Activated CD8-positive, alpha-beta T cell treated with anti-CD3 and anti-CD28 coated beads for 36 hours (primary cell): Measurements from ENCODE around the gene RAB3IP. TPM values are rescaled to one million over a fixed set of nuclear protein-coding genes. Genes with fewer than 3 reads are reported as not detected.
"Not testable (repeated sequence)": the region's sequence is repeated elsewhere in the genome, so short reads cannot be mapped to it uniquely, and the experiment has no call there.

ENCODE experiments used
- ATAC-seq: fragments of 200-7000 bp; cut with Tn5 transposase; one replicate; pipeline ENCODE4 v1.10.0; 2021; ENCODE audit warnings: mild to moderate bottlenecking, moderate library complexity
- CTCF ChIA-PET: fragments of 350-600 bp; sonication (Branson Sonifier 250); formaldehyde crosslinking; loops from one replicate; lab custom pipeline; 2021; ENCODE audit warnings: antibody characterized with exemption; lab: Charles Lee
- POLR2A ChIA-PET: fragments of 350-600 bp; sonication (Branson Sonifier 250); formaldehyde crosslinking; loops from one replicate; lab custom pipeline; 2021; ENCODE audit warnings: antibody characterized with exemption; lab: Charles Lee
- DNase-seq: peaks from one replicate; pipeline ENCODE4 v3.0.0-alpha.2; 2020
- H3K27ac Mint-ChIP-seq: one replicate; pipeline ENCODE4 v1.8.0; 2021; ENCODE audit warnings: mild to moderate bottlenecking, mixed read lengths
- H3K27me3 Mint-ChIP-seq: one replicate; pipeline ENCODE4 v1.8.0; 2021; ENCODE audit warnings: mixed read lengths
- H3K36me3 Mint-ChIP-seq: one replicate; pipeline ENCODE4 v1.8.0; 2021; ENCODE audit warnings: low read depth, mixed read lengths
- H3K4me1 Mint-ChIP-seq: one replicate; pipeline ENCODE4 v1.8.0; 2021; ENCODE audit warnings: low read depth, mixed read lengths
- H3K4me3 Mint-ChIP-seq: one replicate; pipeline ENCODE4 v1.8.0; 2021; ENCODE audit warnings: mild to moderate bottlenecking, moderate library complexity, mixed read lengths
- H3K9me3 Mint-ChIP-seq: one replicate; pipeline ENCODE4 v1.8.0; 2021; ENCODE audit warnings: mixed read lengths
- intact Hi-C: fragments of 100-400 bp; cut with micrococcal nuclease; formaldehyde crosslinking; loops from one replicate; pipeline ENCODE4 v1.10.0; 2022
- total RNA-seq, 2 experiments: library from RNA; stranded (reverse); gene quantifications; one replicate each; pipeline ENCODE4 v1.2.3, GENCODE V29; 2021
- TF ChIP-seq, protein P1 (sequence below): fragments of 200-600 bp; IDR thresholded peaks from one replicate; pipeline ENCODE4 v1.8.0; 2022; ENCODE audit warnings: antibody characterized with exemption, mild to moderate bottlenecking

Gene RAB3IP
- total RNA-seq, 2 experiments from 2014 or later: 31.4 to 37.2 TPM

GRCh38 chr12:69766260-69766659, 27.6 kb downstream of the RAB3IP start:
- ChIA-PET POLR2A (no interaction called here), CTCF (no interaction called here)
- intact Hi-C loops: no loop called here
- Mint-ChIP-seq H3K27me3 (no peaks in the 10 kb centered on the region), H3K27ac (no peak overlapping the region), H3K36me3 (peaks cover 82% of the 10 kb centered on the region), H3K4me3 (no peak overlapping the region), H3K4me1 (no peaks in the 10 kb centered on the region), H3K9me3 (peaks cover 57% of the 10 kb centered on the region)
- ATAC-seq: no peak
- DNase-seq: no peak
- TF ChIP-seq, protein P1, sequence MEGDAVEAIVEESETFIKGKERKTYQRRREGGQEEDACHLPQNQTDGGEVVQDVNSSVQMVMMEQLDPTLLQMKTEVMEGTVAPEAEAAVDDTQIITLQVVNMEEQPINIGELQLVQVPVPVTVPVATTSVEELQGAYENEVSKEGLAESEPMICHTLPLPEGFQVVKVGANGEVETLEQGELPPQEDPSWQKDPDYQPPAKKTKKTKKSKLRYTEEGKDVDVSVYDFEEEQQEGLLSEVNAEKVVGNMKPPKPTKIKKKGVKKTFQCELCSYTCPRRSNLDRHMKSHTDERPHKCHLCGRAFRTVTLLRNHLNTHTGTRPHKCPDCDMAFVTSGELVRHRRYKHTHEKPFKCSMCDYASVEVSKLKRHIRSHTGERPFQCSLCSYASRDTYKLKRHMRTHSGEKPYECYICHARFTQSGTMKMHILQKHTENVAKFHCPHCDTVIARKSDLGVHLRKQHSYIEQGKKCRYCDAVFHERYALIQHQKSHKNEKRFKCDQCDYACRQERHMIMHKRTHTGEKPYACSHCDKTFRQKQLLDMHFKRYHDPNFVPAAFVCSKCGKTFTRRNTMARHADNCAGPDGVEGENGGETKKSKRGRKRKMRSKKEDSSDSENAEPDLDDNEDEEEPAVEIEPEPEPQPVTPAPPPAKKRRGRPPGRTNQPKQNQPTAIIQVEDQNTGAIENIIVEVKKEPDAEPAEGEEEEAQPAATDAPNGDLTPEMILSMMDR: no peak

DNA sequence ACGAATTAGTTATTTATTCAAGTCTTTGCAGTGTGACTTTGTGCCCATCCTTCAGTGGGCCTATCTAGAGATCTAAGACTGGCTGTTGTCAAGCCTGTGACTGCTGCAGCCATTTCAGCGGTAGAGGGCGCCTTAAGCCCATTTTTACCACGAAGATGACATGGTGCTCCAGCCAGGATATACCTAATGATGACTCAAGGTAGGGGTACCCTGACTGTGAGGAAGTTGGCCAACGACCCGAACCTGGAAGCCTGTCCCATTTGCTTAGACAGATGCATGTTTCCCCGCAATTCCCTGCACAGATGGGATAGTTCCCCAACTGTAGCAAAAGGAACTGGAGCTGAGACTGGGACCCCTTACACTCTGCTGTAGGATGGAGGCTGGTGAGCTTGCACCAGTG, 41.3 kb downstream of the RAB3IP start:
- Mint-ChIP-seq H3K9me3 (peaks cover 6% of the 10 kb centered on the region), H3K36me3 (peaks cover 41% of the 10 kb centered on the region), H3K4me3 (no peak overlapping the region), H3K27ac (no peak overlapping the region), H3K27me3 (no peaks in the 10 kb centered on the region), H3K4me1 (no peaks in the 10 kb centered on the region)
- TF ChIP-seq, protein P1: no peak
- ATAC-seq (no peak), DNase-seq (peak; percentile 10)
- POLR2A ChIA-PET: interaction anchor here (1.0 kb wide), 1 partner anchor 240 kb away, joined by 3 read pairs; no protein-coding TSS in a partner anchor
- CTCF ChIA-PET: no interaction called here
- intact Hi-C loops: no loop called here

DNA sequence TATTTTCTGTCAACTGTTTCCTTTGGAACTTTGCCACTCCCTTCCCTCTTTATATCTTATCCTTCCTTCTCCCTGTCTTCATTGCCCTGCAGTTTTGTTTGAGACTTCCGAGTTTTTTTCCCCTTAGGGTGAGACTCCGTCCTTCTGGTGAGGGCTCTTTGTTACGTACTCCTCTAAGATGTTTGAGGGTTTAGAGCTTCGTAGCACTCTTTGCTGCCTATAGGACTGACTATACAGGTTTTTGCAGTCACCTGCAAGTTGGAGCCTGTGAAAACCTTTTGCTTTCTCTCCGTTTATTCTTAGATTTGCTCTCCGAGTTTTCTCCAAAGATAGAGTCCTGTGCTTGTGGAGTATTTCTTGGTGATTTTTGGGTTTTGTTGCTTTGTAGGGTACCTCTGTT, 44.7 kb downstream of the RAB3IP start:
- intact Hi-C loops: no loop called here
- Mint-ChIP-seq H3K36me3 (peaks cover 57% of the 10 kb centered on the region), H3K27ac (no peak overlapping the region), H3K9me3 (peaks cover 6% of the 10 kb centered on the region), H3K4me3 (no peak overlapping the region), H3K4me1 (no peaks in the 10 kb centered on the region), H3K27me3 (no peaks in the 10 kb centered on the region)
- ChIA-PET POLR2A (no interaction called here), CTCF (interaction anchor here (1.0 to 1.8 kb wide), 2 partner anchors 10 to 117 kb away, joined by 4 read pairs; no protein-coding TSS in a partner anchor)
- ATAC-seq (no peak), DNase-seq (no peak)
- TF ChIP-seq, protein P1: no peak

DNA sequence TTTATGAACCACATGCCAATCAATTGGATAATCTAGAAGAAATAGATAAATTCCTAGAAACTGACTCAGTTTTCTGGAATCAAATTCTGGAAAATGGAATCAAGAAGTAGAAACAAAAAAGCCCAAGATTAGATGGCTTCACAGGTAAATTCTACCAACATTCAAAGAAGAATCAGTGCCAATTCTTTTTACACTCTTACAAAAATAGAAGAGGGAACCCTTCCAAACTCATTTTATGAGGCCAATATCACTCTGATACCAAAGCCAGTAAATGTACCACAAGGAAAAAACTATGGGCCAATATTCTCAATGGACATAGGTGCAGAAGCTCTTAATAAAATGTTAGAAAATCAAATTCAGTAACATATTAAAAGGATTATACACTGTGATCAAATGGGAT, 50.7 kb downstream of the RAB3IP start:
- ChIA-PET POLR2A (no interaction called here), CTCF (no interaction called here)
- TF ChIP-seq, protein P1: no peak
- peaks cover 61% of the 10 kb centered on the region for H3K36me3 Mint-ChIP-seq
- DNase-seq (no peak), ATAC-seq (no peak)
- H3K4me1 Mint-ChIP-seq: no peaks in the 10 kb centered on the region
- no peak overlapping the region for H3K4me3 Mint-ChIP-seq
- intact Hi-C loops: no loop called here
- no peaks in the 10 kb centered on the region for H3K27me3 Mint-ChIP-seq
- H3K9me3 Mint-ChIP-seq: peaks cover 21% of the 10 kb centered on the region
- H3K27ac Mint-ChIP-seq: no peak overlapping the region

DNA sequence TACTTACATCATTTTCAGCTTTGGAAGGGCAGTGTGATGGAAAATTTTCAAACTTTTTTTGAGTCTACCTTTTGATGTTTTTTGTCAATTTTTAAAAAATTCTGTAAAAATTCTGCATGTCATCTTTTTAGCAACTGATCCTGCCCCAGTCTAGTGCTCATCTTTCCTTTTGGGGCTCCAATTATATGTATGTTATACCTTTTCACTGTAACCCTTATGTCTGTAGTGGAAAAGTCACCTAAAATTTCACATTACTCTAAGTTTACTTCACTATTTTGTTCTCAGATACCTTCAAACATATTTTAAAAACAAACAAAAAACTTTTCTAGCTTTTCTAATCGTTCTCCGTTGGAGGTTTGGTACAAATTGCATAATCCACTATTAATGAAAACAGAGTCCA, 53.9 kb downstream of the RAB3IP start:
- ATAC-seq (no peak), DNase-seq (no peak)
- H3K27me3 Mint-ChIP-seq: no peaks in the 10 kb centered on the region
- no peaks in the 10 kb centered on the region for H3K4me1 Mint-ChIP-seq
- H3K4me3 Mint-ChIP-seq: no peak overlapping the region
- intact Hi-C loops: no loop called here
- POLR2A ChIA-PET: no interaction called here
- H3K36me3 Mint-ChIP-seq: peaks cover 66% of the 10 kb centered on the region
- H3K9me3 Mint-ChIP-seq: peaks cover 26% of the 10 kb centered on the region
- CTCF ChIA-PET: interaction anchor here (1.3 kb wide), 1 partner anchor 11 kb away, joined by 3 read pairs; no protein-coding TSS in a partner anchor
- H3K27ac Mint-ChIP-seq: no peak overlapping the region
- TF ChIP-seq, protein P1: no peak

- intact Hi-C loops, H3K4me3 Mint-ChIP-seq, DNase-seq, POLR2A ChIA-PET, CTCF ChIA-PET, H3K4me1 Mint-ChIP-seq, H3K27me3 Mint-ChIP-seq, H3K27ac Mint-ChIP-seq, ATAC-seq: not testable (repeated sequence)
- Mint-ChIP-seq H3K36me3 (peaks cover 59% of the 10 kb centered on the region), H3K9me3 (peaks cover 15% of the 10 kb centered on the region)
These were observed 68.6 kb downstream of the RAB3IP start for GRCh38 chr12:69807101-69807897.
